ENCODE results near the gene SLC9A4. TPM values are rescaled to one million over a fixed set of nuclear protein-coding genes. Genes with fewer than 3 reads are reported as not detected.

SLC9A4 gene
- total RNA-seq: under 1 TPM in 1 of 2 donors, not detected in 1; 0.15 TPM
- not detected for polyA plus RNA-seq
- long read RNA-seq, donor 1: 0 reads
- long read RNA-seq, donor 2: 0 reads

GRCh38 chr2:102473020-102473419 is at the start of gene SLC9A4:
SLC9A4 (plus strand) TSS chr2:102473226; CDS start chr2:102473760, 534 bp downstream.
- H3K4me1 ChIP-seq (ENCODE audit: control insufficient read depth in 1 of 2, insufficient read depth in 2 of 2, low read length in 2 of 2): no peaks in the 10 kb centered on the region
- H3K27me3 ChIP-seq (ENCODE audit: control insufficient read depth in 1 of 2, insufficient read depth in 2 of 2, low read length in 1 of 2): no peaks in the 10 kb centered on the region
- no peak within 1 kb of the TSS for H3K4me3 ChIP-seq (ENCODE audit: low read length in 2 of 2)
- no peak within 1 kb of the TSS for H3K27ac ChIP-seq (ENCODE audit: low read depth in 1 of 2, low read length in 2 of 2)
- 8 to 9% methylated on average over 3 of the region's 3 CpGs for WGBS, 2 donors
- H3K9me3 ChIP-seq (ENCODE audit: control insufficient read depth, low read length): peaks cover 4% of the 10 kb centered on the region
- no peaks in the 10 kb centered on the region for H3K36me3 ChIP-seq (ENCODE audit: control insufficient read depth in 1 of 2, insufficient read depth in 2 of 2, low read length in 1 of 2)
- ATAC-seq (ENCODE audit: low FRiP score) (no peak), DNase-seq (no peak)
- intact Hi-C loops (cut with DNase I): loop anchor here (2.0 to 5.0 kb wide), 2 partner anchors 144 kb away; partner anchors contain the start of gene SLC9A2 (in 1 of the 2)

DNA sequence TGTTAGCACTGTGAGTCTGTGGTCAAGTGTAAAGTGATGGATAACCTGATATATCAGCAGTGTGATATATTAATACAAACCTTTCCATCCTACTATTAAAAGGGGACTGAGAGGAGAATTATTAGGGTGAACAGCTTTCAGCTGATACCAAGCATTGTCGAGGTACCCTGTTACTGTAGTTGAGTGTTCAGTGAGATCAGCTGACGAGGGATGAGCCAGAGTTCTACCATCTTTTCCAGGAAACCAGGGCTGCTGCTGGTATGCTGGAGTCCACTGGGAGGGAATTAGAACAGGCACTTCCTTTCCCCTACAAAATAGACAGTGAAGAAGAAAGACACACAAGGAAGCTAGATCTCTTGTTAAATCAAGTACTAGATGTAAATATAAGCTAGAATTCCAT is 49.7 kb upstream of the SLC9A4 start:
- ATAC-seq (ENCODE audit: low FRiP score): no peak
- Histone ChIP-seq H3K4me1 (ENCODE audit: control insufficient read depth in 1 of 2, insufficient read depth in 2 of 2, low read length in 2 of 2) (no peaks in the 10 kb centered on the region), H3K9me3 (ENCODE audit: control insufficient read depth, low read length) (no peaks in the 10 kb centered on the region), H3K4me3 (ENCODE audit: low read length in 2 of 2) (no peak overlapping the region), H3K27ac (ENCODE audit: low read depth in 1 of 2, low read length in 2 of 2) (no peak overlapping the region), H3K36me3 (ENCODE audit: control insufficient read depth in 1 of 2, insufficient read depth in 2 of 2, low read length in 1 of 2) (no peaks in the 10 kb centered on the region), H3K27me3 (ENCODE audit: control insufficient read depth in 1 of 2, insufficient read depth in 2 of 2, low read length in 1 of 2) (no peaks in the 10 kb centered on the region)
- DNase-seq: no peak
- 82 to 83% methylated on average over 2 of the region's 2 CpGs for WGBS, 2 donors
- intact Hi-C loops (cut with DNase I): no loop called here

- H3K4me1 ChIP-seq (ENCODE audit: control insufficient read depth in 1 of 2, insufficient read depth in 2 of 2, low read length in 2 of 2): no peaks in the 10 kb centered on the region
- intact Hi-C loops (cut with DNase I): no loop called here
- H3K27me3 ChIP-seq (ENCODE audit: control insufficient read depth in 1 of 2, insufficient read depth in 2 of 2, low read length in 1 of 2): no peaks in the 10 kb centered on the region
- H3K27ac ChIP-seq (ENCODE audit: low read depth in 1 of 2, low read length in 2 of 2): no peak overlapping the region
- WGBS, 2 donors: 60 to 68% methylated on average over 3 of the region's 3 CpGs
- no peak for DNase-seq
- no peaks in the 10 kb centered on the region for H3K36me3 ChIP-seq (ENCODE audit: control insufficient read depth in 1 of 2, insufficient read depth in 2 of 2, low read length in 1 of 2)
- no peak overlapping the region for H3K4me3 ChIP-seq (ENCODE audit: low read length in 2 of 2)
- no peak for ATAC-seq (ENCODE audit: low FRiP score)
- no peaks in the 10 kb centered on the region for H3K9me3 ChIP-seq (ENCODE audit: control insufficient read depth, low read length)
Measured at GRCh38 chr2:102424754-102425153, 48.3 kb upstream of the SLC9A4 start.

DNA sequence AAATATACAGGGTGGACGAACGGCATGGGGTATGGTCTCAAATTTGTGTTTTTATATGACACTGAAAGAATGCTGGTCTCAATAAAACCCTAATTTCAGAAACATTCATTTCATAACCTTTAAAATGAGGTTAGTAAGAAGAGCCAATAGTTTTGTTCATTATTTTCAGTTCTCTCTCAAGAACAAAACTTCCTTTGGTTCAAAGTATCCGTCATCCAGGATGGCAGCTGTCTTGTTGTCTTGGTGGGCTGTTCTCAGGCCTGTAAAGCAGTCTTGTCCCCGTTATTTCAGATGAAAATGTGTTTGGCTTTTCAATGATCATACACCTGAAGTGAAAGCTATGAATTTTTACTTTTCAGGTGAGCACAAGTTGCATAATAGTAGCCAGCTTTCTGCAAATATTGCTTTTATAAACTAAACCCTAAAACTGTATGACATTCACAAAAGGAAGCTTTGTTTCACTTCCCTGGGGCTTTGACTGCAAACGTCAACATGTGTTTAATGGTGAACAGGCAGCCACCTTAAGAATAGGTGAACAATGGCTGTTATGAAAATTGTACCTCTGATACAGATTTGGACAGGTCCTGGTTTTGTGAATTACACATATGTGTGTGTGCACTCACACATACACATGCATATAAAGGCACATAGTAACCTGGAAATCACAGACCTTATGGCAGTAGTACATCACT is 47.4 kb upstream of the SLC9A4 start:
- Histone ChIP-seq H3K36me3 (ENCODE audit: control insufficient read depth in 1 of 2, insufficient read depth in 2 of 2, low read length in 1 of 2) (no peaks in the 10 kb centered on the region), H3K4me3 (ENCODE audit: low read length in 2 of 2) (no peak overlapping the region), H3K27me3 (ENCODE audit: control insufficient read depth in 1 of 2, insufficient read depth in 2 of 2, low read length in 1 of 2) (no peaks in the 10 kb centered on the region), H3K27ac (ENCODE audit: low read depth in 1 of 2, low read length in 2 of 2) (no peak overlapping the region), H3K9me3 (ENCODE audit: control insufficient read depth, low read length) (no peaks in the 10 kb centered on the region), H3K4me1 (ENCODE audit: control insufficient read depth in 1 of 2, insufficient read depth in 2 of 2, low read length in 2 of 2) (no peaks in the 10 kb centered on the region)
- no peak for DNase-seq
- ATAC-seq (ENCODE audit: low FRiP score): no peak
- 38 to 41% methylated on average over 5 of the region's 5 CpGs for WGBS, 2 donors
- intact Hi-C loops (cut with DNase I): no loop called here

DNA sequence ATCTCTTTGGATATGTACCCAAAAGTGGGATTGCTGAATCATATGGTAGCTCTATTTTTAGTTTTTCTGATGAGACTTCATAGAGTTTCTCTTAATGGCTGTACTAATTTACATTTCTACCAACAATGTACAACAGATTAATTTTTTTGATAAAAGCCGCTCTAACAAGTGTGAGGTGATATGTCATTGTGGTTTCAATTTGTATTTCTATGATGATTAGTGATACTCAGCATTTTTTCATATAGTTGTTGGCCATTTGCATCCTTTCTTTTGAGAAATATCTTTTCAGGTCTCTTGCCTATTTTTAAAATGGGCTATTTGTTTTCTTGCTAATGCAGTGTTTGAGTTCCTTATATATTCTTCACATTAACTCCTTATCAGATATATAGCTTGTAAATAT is 45.8 kb upstream of the SLC9A4 start:
- Histone ChIP-seq H3K9me3 (ENCODE audit: control insufficient read depth, low read length) (no peaks in the 10 kb centered on the region), H3K36me3 (ENCODE audit: control insufficient read depth in 1 of 2, insufficient read depth in 2 of 2, low read length in 1 of 2) (no peaks in the 10 kb centered on the region), H3K27ac (ENCODE audit: low read depth in 1 of 2, low read length in 2 of 2) (no peak overlapping the region), H3K4me1 (ENCODE audit: control insufficient read depth in 1 of 2, insufficient read depth in 2 of 2, low read length in 2 of 2) (no peaks in the 10 kb centered on the region), H3K4me3 (ENCODE audit: low read length in 2 of 2) (no peak overlapping the region), H3K27me3 (ENCODE audit: control insufficient read depth in 1 of 2, insufficient read depth in 2 of 2, low read length in 1 of 2) (no peaks in the 10 kb centered on the region)
- no peak for DNase-seq
- ATAC-seq (ENCODE audit: low FRiP score): no peak
- intact Hi-C loops (cut with DNase I): no loop called here
- WGBS, 2 donors: 49 to 71% methylated on average over 1 of the region's 1 CpG

DNA sequence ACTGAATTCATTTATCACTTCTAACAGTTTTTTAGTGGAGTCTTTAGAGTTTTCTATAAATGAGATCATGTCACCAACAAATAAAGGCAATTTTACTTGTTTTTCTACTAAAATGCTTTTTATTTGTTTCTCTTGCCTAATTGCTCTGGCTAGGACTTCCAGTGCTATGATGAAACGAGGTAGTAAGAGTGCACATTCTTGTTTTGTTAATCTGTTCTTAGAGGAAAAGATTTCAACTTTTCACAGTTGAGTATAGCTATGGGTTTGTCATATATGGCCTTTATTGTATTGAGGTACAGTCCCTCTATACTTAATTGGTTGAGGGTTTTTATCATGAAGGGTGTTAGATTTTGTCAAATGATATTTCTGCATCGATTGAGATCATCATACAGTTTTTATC is 44.5 kb upstream of the SLC9A4 start:
- Histone ChIP-seq H3K4me3 (ENCODE audit: low read length in 2 of 2) (no peak overlapping the region), H3K27me3 (ENCODE audit: control insufficient read depth in 1 of 2, insufficient read depth in 2 of 2, low read length in 1 of 2) (no peaks in the 10 kb centered on the region), H3K36me3 (ENCODE audit: control insufficient read depth in 1 of 2, insufficient read depth in 2 of 2, low read length in 1 of 2) (no peaks in the 10 kb centered on the region), H3K4me1 (ENCODE audit: control insufficient read depth in 1 of 2, insufficient read depth in 2 of 2, low read length in 2 of 2) (no peaks in the 10 kb centered on the region), H3K27ac (ENCODE audit: low read depth in 1 of 2, low read length in 2 of 2) (no peak overlapping the region), H3K9me3 (ENCODE audit: control insufficient read depth, low read length) (no peaks in the 10 kb centered on the region)
- intact Hi-C loops (cut with DNase I): no loop called here
- ATAC-seq (ENCODE audit: low FRiP score) (no peak), DNase-seq (no peak)
- WGBS, 2 donors: 75 to 78% methylated on average over 2 of the region's 2 CpGs

DNA sequence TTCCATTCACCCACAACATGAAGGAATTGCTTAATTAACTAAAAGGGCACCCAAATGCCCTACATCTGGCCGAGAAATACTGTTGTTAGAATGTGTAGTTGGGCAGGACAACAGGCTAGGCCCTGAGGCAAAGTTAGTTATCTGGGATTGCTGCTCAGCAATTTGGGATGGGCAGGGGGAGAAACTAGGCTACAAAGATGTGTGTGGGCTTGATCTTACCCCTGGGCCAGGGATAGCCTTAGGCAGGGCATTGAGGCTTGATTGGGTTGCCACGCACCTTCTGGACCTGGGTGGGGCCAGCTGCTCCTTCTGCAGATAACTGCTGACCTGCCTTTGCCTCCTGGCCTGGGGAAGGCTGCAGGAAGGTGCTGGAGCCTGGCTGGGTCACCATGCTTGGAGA is 40.6 kb upstream of the SLC9A4 start:
- no peaks in the 10 kb centered on the region for H3K36me3 ChIP-seq (ENCODE audit: control insufficient read depth in 1 of 2, insufficient read depth in 2 of 2, low read length in 1 of 2)
- H3K9me3 ChIP-seq (ENCODE audit: control insufficient read depth, low read length): no peaks in the 10 kb centered on the region
- no peaks in the 10 kb centered on the region for H3K4me1 ChIP-seq (ENCODE audit: control insufficient read depth in 1 of 2, insufficient read depth in 2 of 2, low read length in 2 of 2)
- H3K27me3 ChIP-seq (ENCODE audit: control insufficient read depth in 1 of 2, insufficient read depth in 2 of 2, low read length in 1 of 2): no peaks in the 10 kb centered on the region
- intact Hi-C loops (cut with DNase I): no loop called here
- DNase-seq (no peak), ATAC-seq (ENCODE audit: low FRiP score) (no peak)
- H3K4me3 ChIP-seq (ENCODE audit: low read length in 2 of 2): no peak overlapping the region
- WGBS, 2 donors: 91 to 95% methylated on average over 2 of the region's 2 CpGs
- no peak overlapping the region for H3K27ac ChIP-seq (ENCODE audit: low read depth in 1 of 2, low read length in 2 of 2)

DNA sequence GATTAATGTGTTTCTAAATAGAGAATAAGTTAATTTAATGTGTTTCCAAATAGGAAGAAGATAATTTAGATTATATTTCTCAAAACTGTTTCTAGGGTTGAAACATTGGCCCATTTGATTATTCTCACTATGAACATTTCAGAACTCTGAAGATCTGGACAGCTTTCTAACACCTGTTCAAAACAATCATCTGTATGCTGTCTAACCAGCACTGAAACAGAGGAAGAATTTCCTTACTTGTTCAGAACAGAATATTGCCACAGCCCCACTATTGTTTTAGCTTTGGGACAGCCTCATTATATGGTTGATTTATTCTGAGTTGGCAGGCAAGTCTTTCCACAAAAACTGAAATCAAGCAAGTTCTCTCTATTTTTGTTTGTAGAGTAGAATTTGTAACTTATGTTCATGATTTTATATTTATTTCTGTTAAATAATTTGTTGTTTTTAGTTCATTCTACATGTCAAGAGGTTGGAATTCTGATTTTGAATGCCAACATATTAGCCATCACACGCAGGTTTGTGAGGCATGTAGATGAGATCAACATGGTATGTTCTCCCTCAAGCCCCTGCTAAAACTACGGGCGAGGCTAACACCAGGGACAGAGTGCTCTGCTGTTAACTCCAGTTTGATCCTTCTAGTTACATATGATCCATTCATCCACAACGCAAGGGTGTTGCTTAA is 38.9 kb upstream of the SLC9A4 start:
- H3K36me3 ChIP-seq (ENCODE audit: control insufficient read depth in 1 of 2, insufficient read depth in 2 of 2, low read length in 1 of 2): no peaks in the 10 kb centered on the region
- H3K27ac ChIP-seq (ENCODE audit: low read depth in 1 of 2, low read length in 2 of 2): no peak overlapping the region
- intact Hi-C loops (cut with DNase I): no loop called here
- no peak overlapping the region for H3K4me3 ChIP-seq (ENCODE audit: low read length in 2 of 2)
- ATAC-seq (ENCODE audit: low FRiP score) (no peak), DNase-seq (no peak)
- WGBS, 2 donors: 94 to 96% methylated on average over 4 of the region's 4 CpGs
- no peaks in the 10 kb centered on the region for H3K27me3 ChIP-seq (ENCODE audit: control insufficient read depth in 1 of 2, insufficient read depth in 2 of 2, low read length in 1 of 2)
- H3K4me1 ChIP-seq (ENCODE audit: control insufficient read depth in 1 of 2, insufficient read depth in 2 of 2, low read length in 2 of 2): no peaks in the 10 kb centered on the region
- H3K9me3 ChIP-seq (ENCODE audit: control insufficient read depth, low read length): no peaks in the 10 kb centered on the region

All from aorta (tissue), 5 donors.